Tongue (tissue), 2 donors: ENCODE measurements around the gene TIMM8B. TPM values are rescaled to one million over a fixed set of nuclear protein-coding genes. Genes with fewer than 3 reads are reported as not detected.
"Not testable (repeated sequence)": the region's sequence is repeated elsewhere in the genome, so short reads cannot be mapped to it uniquely, and the experiment has no call there.

Experiments used
- DNase-seq: peaks from one replicate; pipeline ENCODE4 v3.0.0-alpha.2; 2015
- total RNA-seq: library from RNA; depleted of rRNA; stranded (reverse); fragments of >200 nt; gene quantifications from one replicate; pipeline ENCODE4 v1.2.3, GENCODE V29; 2014

The TIMM8B gene
- total RNA-seq, result 37.7 TPM

DNA sequence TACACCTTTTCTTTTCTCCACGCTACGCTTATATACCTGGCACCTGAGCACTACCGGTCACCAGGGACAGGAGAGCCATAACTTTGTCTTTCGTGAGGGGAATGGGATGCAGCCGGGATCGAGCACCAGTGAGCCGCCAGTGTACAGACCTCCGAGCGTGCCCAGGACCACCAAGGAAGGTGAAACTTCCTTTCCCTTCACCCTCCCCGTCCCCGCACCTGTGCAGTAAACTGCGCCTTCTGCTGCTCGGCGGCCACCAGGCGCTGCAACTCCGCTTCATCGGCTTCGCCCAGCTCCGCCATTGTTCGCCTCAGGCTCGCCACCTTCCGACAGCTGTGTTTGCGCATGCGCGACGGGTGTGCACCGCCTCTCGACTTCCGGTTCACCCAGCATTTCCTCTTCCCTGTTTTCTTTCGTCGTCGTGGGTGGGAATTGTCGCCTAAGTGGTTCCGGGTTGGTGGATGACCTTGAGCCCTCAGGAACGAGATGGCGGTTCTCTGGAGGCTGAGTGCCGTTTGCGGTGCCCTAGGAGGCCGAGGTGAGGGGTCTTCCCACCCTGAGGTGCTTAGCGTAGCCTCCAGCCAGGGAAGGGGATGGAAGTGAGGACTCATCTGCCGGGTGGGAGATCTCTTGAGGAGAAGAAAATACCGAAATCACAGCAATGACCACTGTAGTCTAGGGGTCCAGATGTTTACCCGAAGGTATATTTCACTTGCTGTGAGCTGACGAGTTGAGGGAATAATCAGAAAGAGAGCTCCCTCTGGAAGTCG lies at the start of gene TIMM8B, which contains the start of gene SDHD:
Gene TIMM8B, minus strand, starts transcription at position 335 of the 770 bp plus-strand sequence. Its CDS starts 33 bp downstream, at position 302.
Gene SDHD, plus strand, starts transcription at position 452 of the 770 bp plus-strand sequence. Its CDS starts 35 bp downstream, at position 487.
- DNase-seq, result peak; percentile 99

- DNase-seq, result peak; percentile 35
Measured at GRCh38 chr11:112134473-112134872, 47.9 kb upstream of the TIMM8B start.

- DNase-seq, result no peak
Measured at GRCh38 chr11:112132737-112133136, 46.2 kb upstream of the TIMM8B start.

DNA sequence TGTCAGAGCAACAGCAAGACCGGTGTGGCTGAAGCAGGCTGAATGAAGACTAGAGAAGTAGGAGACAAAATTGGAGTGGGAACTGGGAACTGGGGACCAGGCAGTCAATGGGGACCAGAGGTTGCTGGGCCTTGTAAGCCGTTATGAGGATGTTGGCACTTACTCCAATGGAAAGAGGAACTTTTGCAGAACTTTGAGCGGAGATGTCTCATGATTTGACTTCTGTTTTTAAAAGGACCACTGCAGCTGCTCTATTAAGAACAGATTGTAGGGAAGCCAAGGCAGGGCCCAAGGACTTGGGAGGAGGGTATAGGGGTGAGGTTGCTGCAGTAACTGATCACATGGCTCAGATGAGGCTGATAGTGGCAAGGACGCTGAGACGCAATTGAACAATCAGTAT lies 43.1 kb upstream of the TIMM8B start:
- peak; percentile 5 for DNase-seq

GRCh38 chr11:112128483-112129121 lies 42.0 kb upstream of the TIMM8B start:
- peak; percentile 32 for DNase-seq

DNA sequence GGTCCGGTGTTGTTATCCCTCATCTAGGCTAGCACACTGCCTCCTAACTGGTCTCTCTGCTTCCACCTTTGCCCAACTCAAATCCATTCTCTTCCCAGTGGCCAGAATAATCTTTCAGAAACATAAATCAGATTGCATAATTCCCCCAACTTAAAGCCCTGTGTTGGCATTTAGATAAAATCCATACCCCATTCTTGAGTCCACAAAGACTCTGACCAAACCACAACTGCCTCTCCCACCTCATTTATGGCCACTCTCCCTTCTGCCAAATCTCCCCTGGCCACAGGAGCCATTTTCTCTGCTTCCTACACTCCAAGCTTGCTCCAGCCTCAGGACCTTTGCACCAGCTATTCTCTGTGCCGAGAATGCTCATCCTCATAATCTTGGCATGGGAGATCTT lies 40.5 kb upstream of the TIMM8B start:
- DNase-seq, result no peak

DNA sequence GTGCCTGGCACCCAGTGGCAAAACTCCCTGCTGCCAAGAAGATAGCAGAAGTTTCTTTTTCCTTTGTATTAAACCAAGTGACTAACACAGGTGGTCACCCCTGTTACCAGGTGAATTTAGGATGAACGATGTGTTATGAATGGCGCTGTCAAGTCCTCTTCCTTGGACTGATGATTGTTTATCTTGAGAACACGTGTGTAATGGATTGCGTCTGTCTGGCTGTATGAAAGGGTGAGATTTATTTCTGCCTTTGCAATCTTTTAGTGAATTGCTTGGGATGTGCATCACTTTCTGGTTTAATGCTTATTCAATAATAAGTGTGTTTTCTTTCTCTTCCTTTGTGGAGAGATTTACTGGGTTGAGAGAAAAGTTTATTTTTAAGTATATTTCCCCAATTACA lies 36.6 kb upstream of the TIMM8B start:
- no peak for DNase-seq

DNA sequence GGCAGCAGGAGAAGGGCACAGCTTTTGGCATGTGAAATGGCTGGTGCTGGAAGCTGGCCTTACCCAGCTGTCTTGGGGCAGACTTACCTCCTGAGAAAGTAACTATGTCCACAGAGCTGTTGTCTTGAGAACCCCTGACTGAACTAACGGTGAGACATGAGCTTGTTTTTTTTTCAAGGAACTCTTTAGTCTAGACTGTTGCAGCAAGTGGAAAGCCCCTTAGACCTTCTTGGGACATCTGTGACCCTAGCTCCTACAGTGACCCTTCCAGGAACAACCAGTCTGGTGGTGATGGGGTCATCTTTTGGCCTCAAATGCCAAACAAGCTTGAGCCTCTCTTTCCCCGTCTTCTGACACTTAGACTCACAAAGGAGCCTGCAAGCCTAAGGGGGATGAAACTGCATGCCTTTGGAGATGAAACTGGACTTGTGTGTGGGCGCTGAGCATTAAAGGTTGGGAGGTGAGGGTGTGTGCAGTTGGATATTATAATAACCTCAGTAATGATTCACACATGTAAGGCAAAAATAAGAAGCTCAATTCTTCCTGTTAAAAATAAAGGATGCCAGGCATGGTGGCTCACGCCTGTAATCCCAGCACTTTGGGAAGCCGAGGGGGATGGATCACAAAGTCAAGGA lies 35.5 kb upstream of the TIMM8B start:
- DNase-seq, result no peak

DNA sequence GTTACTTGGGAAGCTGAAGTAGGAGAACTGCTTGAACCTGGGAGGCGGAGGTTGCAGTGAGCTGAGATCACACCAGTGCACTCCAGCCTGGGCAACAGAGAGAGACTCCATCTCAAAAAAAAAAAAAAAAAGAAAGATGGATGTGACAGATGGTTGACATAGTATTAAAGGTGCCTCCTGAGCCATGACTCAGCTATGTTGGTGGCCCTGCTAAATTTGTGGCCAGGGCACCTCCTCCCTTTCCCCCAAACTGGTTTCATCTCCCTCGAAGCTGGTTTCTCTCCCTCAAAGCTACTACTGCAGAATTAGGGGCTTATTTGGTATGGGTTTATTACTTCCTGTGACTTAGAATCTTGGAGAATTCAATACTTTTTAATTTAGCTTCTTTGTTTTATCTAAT lies 31.6 kb upstream of the TIMM8B start:
- DNase-seq, result no peak

DNA sequence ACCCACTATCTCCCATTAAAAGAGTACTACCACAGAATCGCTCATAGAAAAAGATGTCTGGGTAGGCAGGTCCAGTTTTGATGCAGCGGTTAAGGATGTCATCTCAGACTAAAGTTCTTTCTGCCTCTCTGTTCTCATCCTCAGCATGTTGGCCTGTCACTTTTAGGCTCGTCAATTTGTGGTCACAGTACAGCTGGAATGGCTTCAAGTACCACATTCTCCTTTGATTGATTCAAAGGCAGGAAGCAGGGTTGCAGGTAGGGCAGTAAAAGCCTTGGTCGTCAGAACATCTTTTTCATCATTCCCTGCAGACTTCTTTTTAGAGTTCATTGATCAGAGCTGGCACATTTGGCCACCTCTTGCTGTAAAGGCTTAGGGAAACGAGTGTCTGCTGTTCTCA lies 28.8 kb upstream of the TIMM8B start:
- no peak for DNase-seq

GRCh38 chr11:112114460-112114859 lies 27.9 kb upstream of the TIMM8B start:
- DNase-seq, result no peak

DNA sequence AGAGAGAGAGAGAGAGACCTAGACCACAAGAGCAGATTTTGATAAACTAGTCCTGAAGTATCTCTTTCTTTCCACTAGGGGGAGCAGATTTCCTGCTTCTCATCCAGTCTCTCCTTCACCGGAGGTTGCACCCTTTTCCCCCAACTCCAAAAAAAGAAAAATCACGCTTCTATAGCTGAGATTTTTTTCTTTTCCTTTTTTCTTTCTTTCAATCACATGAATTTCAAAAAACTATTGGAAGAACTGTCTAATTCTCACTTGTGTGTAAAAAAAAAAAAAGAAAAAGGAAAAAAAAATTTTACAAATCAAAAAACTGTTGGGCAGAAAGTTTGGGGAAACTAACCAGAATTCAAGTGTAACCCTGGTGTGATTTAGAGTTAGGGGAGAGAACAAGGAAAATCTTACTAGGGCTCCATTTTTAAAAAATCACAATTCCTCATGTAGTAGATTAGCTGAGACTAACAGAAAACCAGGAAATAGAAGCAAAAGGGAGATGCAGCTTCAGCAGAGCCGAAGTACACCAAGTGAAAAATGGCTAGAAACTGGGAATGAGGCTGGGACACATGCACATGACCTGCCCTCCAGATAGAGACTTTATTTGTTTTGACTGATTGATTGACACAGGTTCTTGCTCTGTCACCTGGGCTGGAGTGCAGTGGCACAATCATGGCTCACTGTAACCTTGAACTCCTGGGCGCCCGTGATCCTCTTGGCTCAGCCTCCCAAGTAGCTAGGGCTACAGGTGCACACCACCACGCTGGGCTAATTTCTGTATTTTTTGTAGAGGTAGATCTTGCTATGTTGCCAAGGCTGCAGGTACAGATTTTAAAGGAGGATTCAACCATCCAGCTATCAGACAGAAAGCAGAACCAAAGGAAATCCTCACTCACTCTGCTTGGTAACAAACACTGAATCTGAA lies 27.2 kb upstream of the TIMM8B start:
- DNase-seq, result peak; percentile 68

- no peak for DNase-seq
Measured at GRCh38 chr11:112106070-112106469, 19.5 kb upstream of the TIMM8B start.

GRCh38 chr11:112103446-112103845 lies 16.9 kb upstream of the TIMM8B start:
- no peak for DNase-seq

DNA sequence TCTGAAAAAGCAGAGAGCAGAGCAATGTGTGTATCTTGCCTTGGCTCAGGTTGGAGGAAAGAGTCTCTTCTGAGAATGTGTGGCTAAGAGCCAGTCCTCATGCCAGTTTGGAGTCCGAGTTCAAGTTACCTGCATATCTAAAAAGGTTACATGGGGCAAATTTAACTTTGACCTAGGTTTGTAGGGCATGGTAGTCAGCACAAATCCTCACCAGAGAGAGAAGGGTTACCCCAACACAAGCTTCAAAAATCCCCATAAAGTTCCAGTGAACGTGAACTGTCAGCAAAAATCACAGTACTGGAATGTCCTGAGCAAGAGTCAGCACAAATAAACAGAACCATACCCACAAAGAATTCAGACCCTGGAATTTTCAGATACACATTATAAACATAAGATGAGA lies 13.9 kb upstream of the TIMM8B start:
- DNase-seq, result no peak

DNA sequence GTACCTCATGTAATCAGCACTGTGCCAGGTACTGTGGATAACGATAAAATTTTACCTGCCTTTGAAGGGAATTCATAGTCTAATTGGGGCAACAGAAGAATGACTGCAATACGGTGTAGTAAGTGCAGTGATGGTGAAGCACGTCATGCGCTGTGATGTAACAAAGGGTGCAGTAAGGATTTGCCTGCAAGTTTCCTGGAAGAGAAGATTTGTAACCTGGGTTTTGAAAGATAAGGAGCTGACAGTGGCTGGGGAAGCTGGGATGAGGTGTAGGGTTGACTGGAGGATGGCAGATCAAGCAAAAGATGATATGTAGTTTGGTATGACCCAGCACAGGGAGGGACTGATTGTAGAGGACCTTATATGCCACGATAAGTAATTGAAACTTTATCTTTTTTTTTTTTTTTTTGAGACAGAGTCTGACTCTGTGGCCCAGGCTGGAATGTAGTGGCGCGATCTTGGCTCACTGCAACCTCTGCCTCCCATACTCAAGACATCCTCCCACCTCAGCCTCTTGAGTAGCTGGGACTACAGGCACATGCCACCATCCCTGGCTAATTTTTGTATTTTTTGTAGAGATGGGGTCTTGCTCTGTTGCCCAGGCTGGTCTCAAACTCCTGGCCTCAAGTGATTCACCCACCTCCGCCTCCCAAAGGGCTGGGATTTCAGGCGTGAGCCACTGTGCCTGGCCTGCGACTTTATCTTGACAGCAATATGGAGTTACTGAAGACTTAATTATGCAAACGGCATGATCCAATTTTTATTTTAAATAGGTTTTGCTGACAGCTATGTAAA lies 11.4 kb upstream of the TIMM8B start:
- DNase-seq, result no peak

GRCh38 chr11:112096194-112096593 lies 9.6 kb upstream of the TIMM8B start:
- no peak for DNase-seq

- not testable (repeated sequence) for DNase-seq
Measured at GRCh38 chr11:112095302-112095701, 8.7 kb upstream of the TIMM8B start.

- DNase-seq, result no peak
Measured at GRCh38 chr11:112087212-112087611, 656 bp upstream of the TIMM8B start.

GRCh38 chr11:112085822-112086421 lies 634 bp downstream of the TIMM8B start:
- DNase-seq, result no peak

DNA sequence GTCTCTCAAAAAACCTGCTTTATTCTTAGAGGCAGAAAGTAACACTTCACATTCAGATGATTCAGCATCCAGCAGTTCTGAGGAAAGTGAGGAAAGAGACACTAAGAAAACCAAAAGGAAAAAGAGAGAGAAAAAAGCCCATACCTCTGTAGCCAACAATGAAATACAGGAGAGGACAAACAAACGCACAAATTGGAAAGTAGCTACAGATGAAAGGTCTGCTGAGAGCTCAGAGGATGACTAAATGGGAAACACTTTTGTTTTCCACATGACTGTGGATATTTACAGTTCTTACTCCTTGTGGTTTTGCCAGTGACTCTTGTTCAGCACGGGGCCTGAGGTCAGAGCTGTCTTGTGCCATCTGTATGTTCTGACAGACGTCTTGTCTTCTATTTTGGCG lies 3.8 kb downstream of the TIMM8B start:
- no peak for DNase-seq
